GM18519 (cell line): ENCODE results near the gene NID2.

ENCODE experiments used
- ATAC-seq: cut with Tn5 transposase; IDR thresholded peaks from one replicate; pipeline ENCODE4 v1.9.1; 2021; ENCODE audit warnings: mild to moderate bottlenecking, moderate library complexity; ENCODE audit not compliant: unreplicated experiment, low FRiP score

NID2 gene

DNA sequence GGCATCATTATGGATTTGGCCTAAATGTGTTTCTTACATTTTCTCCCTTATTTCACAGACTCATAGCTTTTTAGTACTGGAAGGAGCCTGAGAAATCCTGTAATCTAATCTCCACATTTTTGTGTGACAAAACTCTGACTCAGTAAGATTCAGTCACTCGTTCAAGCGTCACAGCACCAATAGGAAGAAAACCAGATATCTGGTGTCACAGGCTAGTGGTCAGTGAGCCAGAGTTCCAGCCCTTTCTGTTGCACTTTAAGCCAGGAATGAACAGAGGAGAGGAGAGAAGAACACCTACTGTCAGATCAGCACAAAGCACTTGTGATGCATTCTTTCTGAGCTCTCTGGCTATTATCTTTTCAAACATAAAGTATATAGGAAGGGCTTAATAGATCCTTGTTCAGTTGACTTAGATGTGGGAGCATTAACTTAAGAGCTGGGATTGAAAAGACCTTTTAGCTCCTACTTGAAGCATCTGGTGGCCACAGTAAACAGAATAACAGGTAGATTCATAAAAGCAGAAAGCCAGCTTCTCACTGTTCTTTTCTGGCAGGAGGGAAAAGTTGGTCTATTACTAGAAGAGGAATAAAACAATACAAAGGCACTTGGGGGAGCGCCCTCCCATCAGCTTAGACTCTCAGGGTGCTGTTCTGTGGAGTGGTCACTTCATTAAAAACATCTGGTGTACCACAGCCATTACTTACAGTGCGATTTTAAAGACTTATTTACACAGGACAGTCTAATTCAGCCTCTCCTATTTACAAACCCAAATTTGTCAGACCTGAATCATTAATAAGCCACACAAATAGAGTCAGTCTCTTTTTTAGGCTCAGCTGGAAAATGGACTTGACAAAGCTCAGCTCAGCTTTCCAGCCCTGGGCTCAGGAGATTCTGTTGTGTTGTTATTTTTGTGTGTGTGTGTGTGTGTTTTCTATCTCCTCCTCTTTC lies 12.2 kb upstream of the NID2 start:
- no peak for ATAC-seq

DNA sequence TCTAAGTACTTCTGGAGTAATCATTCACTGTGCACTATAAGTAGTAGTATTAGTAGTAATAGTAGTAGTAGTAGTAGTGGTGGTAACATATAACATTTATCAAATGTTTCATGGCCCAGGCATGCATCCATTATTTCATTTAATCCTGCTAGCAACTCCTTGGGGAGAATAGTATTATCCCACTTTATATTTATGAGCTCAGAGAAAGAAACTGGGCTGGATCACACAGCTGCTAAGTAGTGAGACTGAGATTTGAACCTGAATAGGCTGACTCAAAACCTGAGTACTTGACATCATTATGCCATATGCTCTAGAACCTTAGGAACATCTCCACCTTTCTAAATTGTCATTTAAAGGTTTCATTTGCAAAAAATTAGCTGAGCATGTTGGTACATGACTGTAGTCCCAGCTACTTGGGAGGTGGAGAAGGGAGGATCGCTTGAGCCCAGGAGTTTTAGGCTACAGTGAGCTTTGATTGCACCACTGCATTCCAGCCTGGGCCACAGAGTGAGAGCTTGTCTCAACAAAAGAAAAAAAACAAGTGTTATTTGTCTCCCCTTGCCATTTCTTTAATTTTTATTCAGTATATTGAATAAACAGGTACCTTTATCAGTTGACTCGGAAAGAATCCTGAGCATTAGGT lies 11.4 kb upstream of the NID2 start:
- no peak for ATAC-seq

DNA sequence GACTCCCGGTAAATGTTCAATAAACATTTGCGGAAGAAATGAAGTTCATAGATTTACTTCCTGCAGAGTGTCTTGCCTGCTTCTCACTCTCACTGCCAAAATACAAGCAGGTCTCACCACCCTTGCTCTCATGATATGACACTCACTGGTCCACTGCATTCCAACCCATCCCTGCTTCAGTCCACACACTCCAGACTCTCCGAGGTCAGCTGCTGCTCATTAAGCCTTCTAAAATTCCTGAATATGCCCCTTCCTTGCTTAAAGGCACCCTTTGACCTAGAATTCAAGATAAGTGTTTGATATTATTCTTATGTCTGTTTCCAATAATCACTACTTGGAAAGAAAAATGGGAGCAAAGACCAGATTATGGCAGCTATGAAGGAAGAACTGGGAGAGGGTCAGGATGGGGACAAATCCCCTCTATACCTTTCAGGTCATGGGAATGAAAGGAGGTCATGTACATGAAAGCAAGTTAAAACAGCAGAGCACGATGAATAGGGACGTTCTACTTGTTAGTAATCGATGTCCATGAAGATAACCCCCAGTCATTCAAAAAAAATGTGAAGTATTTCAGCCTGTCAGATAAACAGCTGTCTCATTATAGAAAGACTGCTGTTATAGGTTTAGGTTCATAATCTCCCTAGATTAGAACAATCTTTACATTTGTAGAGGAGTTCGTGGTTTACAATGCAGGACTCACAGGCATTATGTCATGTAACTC lies 10.5 kb upstream of the NID2 start:
- no peak for ATAC-seq

DNA sequence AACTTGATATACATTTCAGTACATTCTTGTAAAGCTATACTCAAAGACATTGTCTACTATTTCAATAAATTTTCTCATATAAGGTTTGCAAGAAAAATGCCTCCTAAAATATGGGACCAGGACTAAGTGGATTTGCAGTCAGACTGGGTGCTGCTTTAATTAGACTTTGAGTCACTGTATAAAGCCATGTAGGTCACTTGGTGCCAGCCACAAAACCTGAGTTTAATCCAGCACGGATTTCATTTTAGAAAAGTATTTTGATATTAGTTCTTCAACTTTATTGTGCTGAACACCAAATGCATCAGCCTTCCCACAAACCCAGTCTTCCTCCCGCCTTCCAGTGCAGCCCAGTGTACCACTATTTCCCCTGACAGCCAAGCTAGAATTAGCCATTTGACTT lies 9.9 kb upstream of the NID2 start:
- ATAC-seq = no peak

DNA sequence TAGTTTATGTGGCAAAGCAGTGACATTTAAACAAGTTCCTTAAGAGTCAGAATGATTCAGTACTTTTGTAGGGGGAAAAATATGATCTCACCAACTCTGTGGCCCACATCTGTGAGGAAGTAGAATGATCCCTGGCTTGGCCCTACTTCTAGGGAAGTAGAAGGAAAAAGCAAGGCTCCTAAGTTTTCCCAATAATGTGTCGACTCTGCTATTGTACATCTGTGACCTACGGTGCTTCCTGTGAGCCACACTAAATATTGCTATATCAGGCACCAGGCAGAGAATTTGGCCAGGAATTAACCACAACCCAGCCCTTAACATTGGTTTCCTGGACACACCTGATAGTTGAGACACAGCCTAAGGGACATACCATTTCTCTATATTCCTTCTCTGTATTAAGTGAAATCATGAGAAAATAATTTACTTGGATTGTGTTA lies 9.3 kb upstream of the NID2 start:
- no peak for ATAC-seq

DNA sequence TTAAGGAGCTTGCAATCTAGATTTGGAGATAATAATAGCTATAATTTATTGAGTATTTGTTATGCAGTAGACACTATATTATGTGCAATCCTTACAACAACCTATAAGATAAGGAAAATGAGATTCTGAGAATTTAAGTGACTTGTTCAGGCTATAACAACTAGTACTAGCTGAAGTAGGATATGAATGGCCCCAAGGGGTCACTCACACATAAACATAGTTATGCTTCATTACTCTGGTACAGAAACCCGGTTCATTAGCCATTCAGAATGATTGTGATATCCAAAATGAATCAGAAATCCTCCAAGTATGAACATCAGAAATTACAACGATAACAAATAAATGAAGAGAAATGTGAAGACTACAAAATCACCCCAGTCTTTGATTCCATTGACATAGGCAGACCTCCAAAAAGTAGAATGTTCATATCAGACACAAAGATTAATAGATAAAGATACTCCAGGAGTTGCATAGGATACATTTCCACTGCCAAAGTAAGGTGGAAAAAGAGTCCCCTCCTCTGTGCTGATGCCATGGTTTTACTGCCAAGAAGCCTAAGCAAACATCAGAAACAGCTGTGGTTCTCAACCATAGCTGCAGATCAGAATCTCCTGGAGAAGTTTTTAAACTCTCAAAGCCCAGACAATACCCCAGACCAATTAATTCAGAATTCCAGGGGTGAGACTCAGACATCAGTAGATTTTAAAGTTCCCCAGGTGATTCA lies 8.6 kb upstream of the NID2 start:
- no peak for ATAC-seq

DNA sequence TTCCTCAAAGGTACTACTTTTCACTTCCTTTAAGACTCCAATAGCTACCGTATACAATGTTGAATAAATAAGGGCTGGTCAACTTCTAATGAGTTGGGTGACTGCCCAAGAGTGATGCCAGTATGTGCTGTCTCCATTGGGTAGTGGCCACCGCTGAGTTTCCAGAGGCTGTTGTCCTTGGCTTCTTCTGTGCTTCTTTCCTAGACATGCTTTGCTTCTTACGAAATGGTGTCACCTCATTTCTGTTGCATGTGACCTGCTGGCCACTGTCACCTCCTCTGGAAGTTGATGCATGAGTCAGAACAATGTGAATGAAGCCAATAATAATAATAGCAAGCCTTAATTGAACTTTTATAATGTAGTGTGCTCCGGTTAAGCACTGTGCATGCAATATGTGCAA lies 7.5 kb upstream of the NID2 start:
- no peak for ATAC-seq

DNA sequence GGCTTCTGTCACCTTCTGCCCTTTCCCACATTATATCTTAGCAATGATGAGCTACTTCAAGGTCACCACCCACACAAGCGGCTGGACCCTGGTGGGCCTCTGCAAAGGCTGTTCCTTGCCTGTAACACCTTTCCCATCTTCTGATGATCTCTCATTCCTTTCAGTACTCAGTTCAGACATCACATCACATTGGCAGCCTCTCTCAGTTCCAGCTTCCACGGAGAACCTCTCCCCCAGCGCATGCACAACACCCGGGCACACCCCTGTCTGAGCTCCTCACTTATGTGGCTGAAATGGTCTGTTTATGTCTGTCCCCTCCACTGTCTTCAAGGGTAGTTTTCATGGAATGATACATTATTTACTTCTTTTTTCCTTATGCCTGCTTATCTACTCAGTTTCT lies 6.5 kb upstream of the NID2 start:
- ATAC-seq = no peak

DNA sequence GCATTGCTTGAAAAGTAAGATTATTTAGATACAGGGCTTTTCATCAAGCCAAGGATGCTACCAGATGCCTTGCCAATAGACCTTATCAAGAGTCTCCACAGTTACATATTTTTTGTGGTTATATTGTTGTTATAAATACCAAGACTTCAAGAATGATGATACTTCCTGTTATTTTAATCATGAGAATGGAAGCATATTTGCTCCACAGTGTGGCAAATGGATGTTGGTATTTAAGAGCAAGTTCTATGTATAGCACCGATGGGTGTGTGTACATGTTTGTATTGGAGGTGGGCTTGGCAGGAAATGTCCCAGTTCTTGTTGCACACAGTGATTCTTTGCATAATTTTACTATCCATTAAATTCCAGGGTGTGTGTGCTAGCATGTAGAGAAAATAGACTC lies 4.4 kb upstream of the NID2 start:
- ATAC-seq = no peak

DNA sequence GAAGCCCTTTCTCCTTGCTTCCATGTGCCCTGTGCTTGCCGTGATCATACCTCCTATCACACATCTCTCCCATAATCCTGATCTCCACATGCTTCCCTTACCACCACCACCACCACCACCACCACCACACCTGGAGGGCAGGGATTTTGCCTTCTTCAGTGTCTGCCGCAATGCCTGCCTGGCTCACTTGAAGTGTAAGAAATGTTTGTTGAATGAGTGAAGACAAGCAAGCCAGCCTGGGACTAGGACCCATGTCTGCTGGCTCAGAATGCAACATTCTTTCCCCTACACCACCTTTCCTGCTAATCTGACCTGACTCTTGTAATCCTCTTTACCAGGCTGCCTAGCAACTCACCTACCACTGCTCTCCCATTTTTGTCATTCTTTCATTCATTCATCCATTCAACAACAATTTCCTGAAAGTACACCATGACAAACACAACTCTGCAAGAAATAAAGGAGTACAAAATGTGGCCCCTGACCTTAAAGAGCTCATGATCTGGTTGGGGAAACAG lies 3.5 kb upstream of the NID2 start:
- no peak for ATAC-seq

DNA sequence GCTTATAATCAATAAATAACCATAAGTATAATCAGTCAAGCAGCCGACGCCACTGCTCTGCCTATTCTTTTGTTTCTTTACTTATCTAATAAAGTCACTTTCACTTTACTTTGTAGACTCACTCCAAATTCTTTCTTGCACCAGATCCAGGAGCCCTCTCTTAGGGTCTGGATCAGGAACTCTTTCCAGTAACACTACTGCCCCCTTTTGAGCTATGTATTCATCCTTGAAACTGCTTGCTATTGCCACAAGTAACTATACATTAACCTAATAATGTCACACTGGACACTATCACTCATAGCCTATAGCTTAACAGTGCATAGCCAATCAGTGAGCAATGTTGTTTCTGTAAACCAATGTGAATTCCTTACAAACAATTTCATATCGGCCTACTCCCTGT lies 2.8 kb upstream of the NID2 start:
- no peak for ATAC-seq

DNA sequence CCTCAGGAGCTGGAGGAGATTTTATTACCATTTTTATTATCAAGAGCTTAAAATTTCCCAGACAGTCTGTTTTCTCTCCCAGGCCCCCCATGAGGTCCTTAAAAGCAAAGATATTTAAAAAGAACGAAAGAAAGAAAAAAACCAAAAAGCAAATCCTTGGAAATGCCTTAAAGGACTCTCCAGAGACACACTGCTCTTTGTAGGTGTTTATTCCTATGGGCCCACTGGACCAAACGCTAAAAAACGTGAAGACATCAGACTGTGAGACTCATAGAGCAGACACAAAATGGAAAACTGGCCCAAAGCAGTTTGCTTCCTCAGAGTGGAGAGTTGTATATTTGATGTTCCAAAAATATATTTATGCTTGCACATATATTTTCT lies 1.2 kb upstream of the NID2 start:
- no peak for ATAC-seq

DNA sequence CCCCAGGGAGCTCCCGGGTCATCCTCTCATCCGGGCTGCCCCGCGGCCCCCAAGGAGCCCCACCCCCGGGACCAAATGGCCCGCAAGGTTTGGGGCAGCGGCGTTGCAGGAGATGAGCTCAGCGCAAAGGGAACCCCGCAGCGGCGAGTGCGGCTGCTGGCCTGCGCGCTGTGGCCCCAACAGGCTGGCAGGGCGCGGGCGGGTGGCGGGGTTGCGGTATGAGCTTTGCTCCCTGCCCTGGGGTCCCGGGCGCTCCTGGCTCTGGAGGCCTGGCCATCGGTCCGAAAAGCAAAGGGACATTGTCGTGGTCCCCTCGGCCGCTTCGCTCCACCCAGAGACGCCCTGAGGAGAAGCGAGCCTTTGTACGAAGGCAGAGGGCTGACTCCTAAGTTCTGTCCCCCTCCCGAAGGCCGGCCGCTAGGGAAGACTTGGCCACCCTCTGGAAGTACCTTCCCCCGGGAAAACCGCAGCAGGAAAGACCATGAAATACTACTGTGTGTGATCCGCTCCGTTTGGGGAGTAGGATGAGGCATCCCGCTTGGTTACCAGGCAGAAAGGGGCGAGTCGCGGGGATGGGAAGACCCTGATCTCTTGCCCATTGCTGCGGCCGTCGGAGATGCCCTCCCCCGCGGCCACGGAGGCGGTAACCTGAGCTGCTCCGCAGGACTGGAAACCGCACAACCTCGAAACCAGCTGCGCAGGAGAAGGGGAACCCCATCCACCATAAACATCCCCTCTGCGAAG lies 620 bp upstream of the NID2 start:
- ATAC-seq = no peak

DNA sequence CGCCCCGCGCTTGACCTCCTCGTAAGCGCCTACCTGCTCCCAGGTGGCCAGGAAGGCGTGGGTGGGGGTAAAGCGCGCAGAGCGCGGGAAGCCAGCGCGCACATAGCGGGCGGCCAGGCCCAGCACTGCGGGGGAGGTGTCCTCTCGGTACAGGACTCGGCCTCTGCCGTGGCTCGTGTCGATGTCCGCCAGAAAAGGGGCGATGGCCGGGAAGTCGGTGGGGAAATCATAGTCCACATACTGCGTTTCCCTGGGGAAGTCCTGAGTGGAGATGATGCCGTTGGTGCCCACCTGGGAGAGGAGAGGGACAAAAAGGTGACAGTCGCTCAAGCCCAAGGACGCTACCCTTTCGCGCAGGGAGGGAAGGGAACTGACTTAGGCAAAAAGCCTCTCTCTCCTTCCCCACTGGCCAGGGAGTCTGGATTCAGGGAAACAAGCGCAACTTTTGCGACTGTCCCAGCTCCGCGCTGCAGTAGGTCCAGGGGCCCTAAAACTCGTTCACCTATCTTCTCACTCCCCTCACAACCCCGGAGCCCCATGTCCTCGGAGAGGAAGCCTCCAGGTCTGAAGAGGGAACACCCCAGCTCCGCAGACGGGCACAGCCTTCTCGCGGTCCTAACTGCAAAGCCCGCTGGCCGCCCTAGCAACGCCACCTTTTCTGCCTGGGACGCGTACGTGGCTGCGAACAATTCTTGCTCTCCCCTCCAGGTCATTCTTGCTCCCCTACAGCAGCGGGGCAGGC lies 815 bp downstream of the NID2 start:
- ATAC-seq = no peak

DNA sequence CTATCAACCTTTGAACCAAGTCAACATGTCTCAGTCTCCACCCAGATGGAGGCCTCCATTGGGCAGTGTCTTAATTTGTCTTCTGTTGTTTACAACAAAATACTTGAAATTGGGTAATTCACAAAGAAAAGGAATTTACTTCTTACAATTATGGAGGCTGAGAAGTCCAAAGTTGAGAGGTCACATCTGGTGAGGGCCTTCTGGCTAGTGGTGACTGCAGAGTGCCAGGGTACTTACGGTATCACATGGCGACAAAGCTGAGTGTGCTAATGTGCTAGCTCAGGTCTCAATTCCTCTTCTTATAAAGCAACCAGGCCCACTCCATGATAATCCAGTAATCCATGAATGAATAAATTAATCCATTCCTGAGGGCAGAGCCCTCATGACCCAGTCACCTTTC lies 4.7 kb downstream of the NID2 start:
- ATAC-seq = no peak

DNA sequence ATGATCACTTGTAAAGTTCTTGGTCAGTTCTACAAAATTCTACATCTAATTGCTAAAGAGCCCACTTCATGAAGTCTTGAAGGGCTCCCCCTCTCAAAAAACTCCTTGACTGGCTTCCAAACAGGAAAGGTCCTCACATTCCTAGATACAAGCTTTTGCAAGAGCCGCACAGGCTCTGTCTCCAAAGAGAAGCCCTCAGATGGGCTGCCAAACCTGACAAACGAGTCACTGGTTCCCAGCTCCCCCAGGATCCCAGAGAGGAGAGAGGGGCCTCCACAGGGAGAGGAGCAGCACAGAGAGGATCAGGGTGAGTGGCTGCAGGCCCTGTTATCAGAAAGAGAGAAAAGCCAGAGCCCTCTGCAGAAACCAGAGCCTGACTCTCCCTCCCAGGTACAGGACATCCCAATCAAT lies 5.8 kb downstream of the NID2 start:
- no peak for ATAC-seq

DNA sequence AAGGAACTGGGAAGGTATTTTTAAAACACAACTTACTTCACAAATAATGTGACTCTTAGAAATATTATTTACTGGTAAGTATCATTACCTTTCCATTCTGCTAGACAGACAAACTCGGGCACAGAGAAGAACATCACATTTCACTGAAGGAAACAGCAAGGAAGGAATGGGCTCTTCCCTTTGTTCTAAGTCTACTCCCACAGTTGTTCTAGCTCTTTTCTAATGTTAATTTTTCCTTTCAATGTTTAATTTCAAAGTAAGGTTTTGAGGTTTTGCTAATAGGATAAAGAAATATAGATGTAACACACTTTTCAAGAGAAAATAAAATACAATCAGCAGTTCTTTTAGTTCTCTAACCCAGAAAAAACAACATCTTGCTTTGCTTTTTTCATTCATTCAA lies 7.0 kb downstream of the NID2 start:
- ATAC-seq = no peak

DNA sequence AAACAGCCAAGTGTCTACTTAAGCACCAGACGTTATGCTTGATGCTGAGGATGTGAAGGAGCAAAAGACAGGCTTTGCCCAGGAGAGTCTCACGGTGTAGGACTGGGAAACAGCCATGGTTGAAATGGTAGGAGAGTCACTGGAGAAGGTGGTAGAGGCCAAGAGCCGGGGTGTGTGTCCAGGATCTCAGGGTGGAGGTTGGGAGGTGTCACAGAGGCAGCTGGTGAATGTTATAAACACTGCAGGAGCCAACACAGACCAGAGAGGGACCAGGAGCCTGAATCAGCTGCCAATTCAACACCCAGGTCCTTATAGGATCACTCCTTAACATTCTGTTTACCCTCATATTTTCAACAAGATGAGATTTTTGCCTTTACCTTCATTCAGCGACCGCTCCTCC lies 7.5 kb downstream of the NID2 start:
- ATAC-seq = no peak

DNA sequence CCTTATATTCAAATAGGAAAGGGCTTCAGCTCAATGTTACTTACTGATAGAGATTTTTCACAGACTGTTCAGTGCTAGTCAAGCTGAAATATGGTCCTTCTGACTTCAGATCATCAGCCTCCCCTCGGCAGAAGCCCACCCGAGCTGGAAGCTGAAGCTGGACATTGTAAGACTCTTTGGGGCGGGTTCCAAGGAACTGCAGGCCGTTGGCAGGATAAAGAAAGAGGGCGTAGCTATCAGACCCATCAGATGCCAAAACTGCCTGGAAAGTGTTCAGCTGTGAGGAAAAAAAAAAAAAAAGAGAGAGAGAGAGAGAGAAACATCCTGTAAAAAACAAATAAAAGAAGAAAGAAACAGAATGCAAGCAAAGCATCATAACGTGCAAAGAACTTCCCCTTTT lies 8.8 kb downstream of the NID2 start:
- no peak for ATAC-seq
